ENCODE data around the gene SRSF9.
"Not testable (repeated sequence)": the region's sequence is repeated elsewhere in the genome, so short reads cannot be mapped to it uniquely, and the experiment has no call there.

Gene SRSF9

GRCh38 chr12:120469450-120470149, at the start of gene SRSF9:
SRSF9 (minus strand) TSS chr12:120469748; CDS start chr12:120469609, 139 bp downstream.
- peak; percentile 98 for DNase-seq (ENCODE audit: low read depth)

- not testable (repeated sequence) for DNase-seq (ENCODE audit: low read depth)
Measured at GRCh38 chr12:120519324-120519723, 49.8 kb upstream of the SRSF9 start.

- no peak for DNase-seq (ENCODE audit: low read depth)
Measured at GRCh38 chr12:120515496-120515895, 45.9 kb upstream of the SRSF9 start.

- DNase-seq (ENCODE audit: low read depth), result no peak
Measured at GRCh38 chr12:120514002-120514401, 44.5 kb upstream of the SRSF9 start.

- DNase-seq (ENCODE audit: low read depth), result no peak
Measured at GRCh38 chr12:120508537-120508936, 39.0 kb upstream of the SRSF9 start.

GRCh38 chr12:120504587-120504986, 35.0 kb upstream of the SRSF9 start:
- no peak for DNase-seq (ENCODE audit: low read depth)

- DNase-seq (ENCODE audit: low read depth), result peak; percentile 62
Measured at GRCh38 chr12:120500581-120500980, 31.0 kb upstream of the SRSF9 start.

- DNase-seq (ENCODE audit: low read depth), result no peak
Measured at GRCh38 chr12:120498870-120499515, 29.4 kb upstream of the SRSF9 start.

GRCh38 chr12:120497524-120498150, 28.1 kb upstream of the SRSF9 start:
- peak; percentile 20 for DNase-seq (ENCODE audit: low read depth)

- peak; percentile 34 for DNase-seq (ENCODE audit: low read depth)
Measured at GRCh38 chr12:120496413-120497340, 27.1 kb upstream of the SRSF9 start.

- DNase-seq (ENCODE audit: low read depth), result peak; percentile 94
Measured at GRCh38 chr12:120495731-120496412, 26.3 kb upstream of the SRSF9 start, which contains the start of gene DYNLL1. DYNLL1 (plus strand) TSS chr12:120496113; CDS start chr12:120496422, 309 bp downstream.

GRCh38 chr12:120495186-120495730, 25.7 kb upstream of the SRSF9 start:
- DNase-seq (ENCODE audit: low read depth), result no peak

GRCh38 chr12:120490833-120491512, 21.4 kb upstream of the SRSF9 start:
- DNase-seq (ENCODE audit: low read depth), result no peak

- DNase-seq (ENCODE audit: low read depth), result no peak
Measured at GRCh38 chr12:120490325-120490724, 20.8 kb upstream of the SRSF9 start.

- no peak for DNase-seq (ENCODE audit: low read depth)
Measured at GRCh38 chr12:120489018-120489417, 19.5 kb upstream of the SRSF9 start.

- DNase-seq (ENCODE audit: low read depth), result no peak
Measured at GRCh38 chr12:120488057-120488640, 18.6 kb upstream of the SRSF9 start.

GRCh38 chr12:120487552-120487951, 18.0 kb upstream of the SRSF9 start:
- DNase-seq (ENCODE audit: low read depth), result not testable (repeated sequence)

GRCh38 chr12:120485961-120486881, 16.7 kb upstream of the SRSF9 start:
- DNase-seq (ENCODE audit: low read depth), result no peak

- DNase-seq (ENCODE audit: low read depth), result no peak
Measured at GRCh38 chr12:120483621-120484020, 14.1 kb upstream of the SRSF9 start.
